Activated CD8-positive, alpha-beta memory T cell treated with anti-CD3 and anti-CD28 coated beads, Interleukin-2, amount 50 U/mL, for 24 hours (primary cell): Measurements from ENCODE around the gene NUBP1.
"Not testable (repeated sequence)": the region's sequence is repeated elsewhere in the genome, so short reads cannot be mapped to it uniquely, and the experiment has no call there.

Experiments used
- DNase-seq: peaks from one replicate; pipeline ENCODE4 v3.0.0-alpha.2; 2020; ENCODE audit errors: extremely low read depth

NUBP1 gene

DNA sequence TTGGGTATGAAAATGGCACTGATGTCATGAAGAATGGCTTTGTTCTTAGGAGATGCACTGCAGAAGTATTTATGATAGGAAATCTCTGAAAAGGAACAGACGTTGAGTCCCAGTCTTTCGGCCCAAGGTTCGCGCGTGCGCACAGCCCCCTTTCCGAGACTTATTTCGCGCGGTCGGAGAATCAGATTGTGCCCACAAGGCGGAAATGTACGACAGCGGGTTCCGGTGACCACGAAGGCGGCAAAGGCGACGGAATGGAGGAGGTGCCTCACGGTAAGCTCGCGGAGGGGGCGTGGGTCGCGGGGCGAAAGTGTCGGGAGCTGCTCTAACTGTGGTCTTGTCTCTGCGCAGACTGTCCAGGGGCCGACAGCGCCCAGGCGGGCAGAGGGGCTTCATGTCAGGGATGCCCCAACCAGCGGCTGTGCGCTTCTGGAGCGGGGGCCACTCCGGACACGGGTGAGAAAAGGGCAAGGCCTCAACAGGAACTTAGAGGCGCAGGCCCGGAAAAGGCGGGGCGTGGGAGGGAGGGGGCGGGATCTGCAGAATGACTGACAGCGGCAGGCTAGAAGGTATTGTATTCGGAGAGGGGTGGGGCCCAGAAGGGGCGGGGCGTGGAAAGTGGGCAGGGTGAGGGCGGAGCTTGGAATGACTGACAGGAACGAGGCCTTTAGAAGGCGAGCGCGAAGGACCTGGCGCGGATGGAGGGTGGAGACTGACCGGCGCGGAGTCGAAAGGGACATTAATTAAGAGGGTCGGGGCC lies at the start of gene NUBP1:
TSS of gene NUBP1 (plus strand) at position 233 of the 760 bp plus-strand sequence. CDS start at position 255, 22 bp downstream.
- DNase-seq: peak; percentile 99

GRCh38 chr16:10693889-10694288 lies 49.8 kb upstream of the NUBP1 start:
- no peak for DNase-seq

GRCh38 chr16:10694306-10694705 lies 49.3 kb upstream of the NUBP1 start:
- no peak for DNase-seq

- no peak for DNase-seq
Measured at GRCh38 chr16:10694830-10695229, 48.8 kb upstream of the NUBP1 start, which contains the start of gene TEKT5. Gene TEKT5 (minus strand): TSS chr16:10694930. CDS start chr16:10694873, 57 bp downstream.

GRCh38 chr16:10699756-10700155 lies 43.9 kb upstream of the NUBP1 start:
- no peak for DNase-seq

- DNase-seq: no peak
Measured at GRCh38 chr16:10708969-10709368, 34.7 kb upstream of the NUBP1 start.

DNA sequence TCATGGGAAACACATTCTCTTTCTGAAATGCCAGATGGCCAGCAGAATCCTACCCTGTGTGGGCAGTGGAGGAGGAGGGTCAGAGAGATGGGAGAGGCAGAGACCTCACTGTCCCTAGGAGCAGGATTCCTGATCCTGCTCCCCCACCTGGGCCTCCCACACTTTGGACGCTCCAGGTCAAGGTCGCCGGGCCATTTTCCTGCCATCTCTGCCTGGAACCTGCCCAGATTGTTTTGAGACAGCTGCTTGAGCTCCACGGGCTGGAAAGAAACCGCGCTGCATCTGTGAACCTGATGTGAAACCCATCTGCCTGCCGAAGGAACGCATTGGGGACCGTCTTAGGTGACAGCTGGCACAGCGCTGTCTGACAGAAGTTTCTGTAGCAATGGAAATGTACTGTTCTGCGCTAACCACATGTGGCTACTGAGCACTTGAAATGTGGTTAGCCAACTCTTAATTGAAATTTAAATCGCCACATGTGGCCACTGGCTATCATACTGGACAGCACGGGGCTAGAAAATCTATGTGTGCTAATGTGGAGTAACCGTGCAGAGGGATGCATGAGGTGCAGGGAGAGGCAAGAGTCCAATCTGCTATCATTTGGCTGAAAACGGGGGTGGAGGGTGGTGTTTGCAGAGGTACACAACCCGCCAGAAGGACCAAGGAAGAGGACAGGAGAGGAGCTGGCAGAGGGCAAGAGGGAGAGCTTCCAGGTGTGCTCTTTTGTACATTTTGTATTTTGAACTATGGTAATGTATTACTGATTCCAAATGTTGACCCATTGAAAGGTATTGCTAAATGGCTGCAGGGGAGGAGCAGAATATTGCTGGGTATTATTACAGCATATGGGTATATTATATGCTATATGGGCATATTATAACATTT lies 15.4 kb upstream of the NUBP1 start:
- DNase-seq: no peak

GRCh38 chr16:10729104-10730048 lies 14.3 kb upstream of the NUBP1 start:
- DNase-seq: no peak

DNA sequence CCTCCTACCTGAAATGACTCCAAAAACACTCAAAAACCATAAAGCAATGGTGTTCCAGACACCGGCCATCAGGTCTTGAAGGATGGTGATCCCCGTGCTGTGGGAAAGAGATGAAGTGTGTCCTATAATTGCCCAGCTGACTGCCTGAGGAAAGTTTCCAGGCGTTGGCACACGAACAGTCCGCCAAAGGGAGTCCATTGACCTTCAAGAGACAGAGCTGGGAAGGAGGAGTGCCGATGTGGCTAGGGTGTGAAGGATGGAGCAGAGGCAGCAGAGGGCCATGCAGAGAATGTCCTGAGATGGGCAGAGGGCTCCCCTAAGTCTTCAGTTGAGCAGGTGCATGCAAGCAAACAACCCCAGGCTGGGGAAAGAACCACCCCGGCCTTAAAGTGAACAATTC lies 11.9 kb upstream of the NUBP1 start:
- no peak for DNase-seq

DNA sequence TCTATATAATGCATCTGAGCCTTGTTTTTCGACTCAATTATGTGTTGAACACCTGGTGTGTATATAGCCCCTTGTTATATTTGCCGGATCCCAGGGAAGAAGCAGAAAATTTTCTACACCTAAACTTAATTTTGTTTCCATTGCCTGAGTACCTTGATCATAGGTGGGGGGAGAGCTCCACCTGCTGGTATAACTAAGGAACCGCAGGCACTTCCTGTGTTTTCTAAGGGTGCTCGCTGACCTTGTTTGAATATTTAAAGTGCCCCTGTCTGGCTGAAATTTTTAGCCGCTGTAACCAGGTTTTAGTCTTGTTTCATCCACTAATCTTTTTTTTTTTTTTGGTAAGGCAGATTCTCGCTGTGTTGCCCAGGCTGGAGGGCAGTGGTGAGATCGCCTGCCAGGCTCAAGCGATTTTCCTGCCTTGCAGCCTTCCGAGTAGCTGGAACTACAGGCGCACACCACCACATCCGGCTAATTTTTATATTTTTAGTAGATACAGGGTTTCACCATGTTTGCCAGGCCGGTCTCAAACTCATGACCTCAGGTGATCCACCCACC lies 6.5 kb upstream of the NUBP1 start:
- peak; percentile 28 for DNase-seq

DNA sequence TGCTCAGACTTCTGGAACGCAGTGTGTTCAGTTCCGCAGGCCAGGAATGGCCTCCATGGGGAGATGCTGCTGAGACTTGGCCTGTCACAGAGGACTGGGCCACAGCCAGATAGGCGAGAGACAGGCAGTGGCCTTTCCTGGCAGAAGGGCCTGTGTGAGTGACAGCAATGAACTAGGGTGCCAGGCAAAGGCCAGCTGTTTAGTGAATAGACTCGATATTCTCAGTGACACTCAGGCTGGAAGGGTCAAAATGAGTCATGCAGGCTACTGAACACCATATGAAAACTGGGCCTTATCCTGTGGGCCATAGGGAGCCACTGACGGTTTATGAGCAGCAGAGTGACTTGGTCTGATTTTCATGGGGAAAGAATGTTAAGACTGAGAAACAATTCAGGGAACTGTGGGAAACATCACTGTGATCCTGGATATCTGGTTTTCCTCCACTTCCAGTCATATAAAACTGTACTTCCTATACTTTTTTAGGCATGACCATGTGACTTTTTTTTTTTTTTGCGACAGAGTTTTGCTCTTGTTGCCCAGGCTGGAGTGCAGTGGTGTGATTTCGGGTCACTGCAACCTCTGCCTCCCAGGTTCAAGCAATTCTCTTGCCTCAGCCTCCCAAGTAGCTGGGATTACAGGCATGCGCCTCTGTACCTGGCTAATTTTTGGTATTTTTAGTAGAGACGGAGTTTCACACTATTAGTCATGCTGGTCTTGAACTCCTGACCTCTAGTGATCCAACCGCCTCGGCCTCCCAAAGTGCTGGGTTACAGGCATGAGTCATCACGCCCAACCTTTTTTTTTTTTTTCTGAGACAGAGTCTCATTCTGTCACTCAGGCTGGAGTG lies 5.2 kb upstream of the NUBP1 start:
- DNase-seq: peak; percentile 19

GRCh38 chr16:10740000-10740844 lies 3.4 kb upstream of the NUBP1 start:
- DNase-seq: no peak

DNA sequence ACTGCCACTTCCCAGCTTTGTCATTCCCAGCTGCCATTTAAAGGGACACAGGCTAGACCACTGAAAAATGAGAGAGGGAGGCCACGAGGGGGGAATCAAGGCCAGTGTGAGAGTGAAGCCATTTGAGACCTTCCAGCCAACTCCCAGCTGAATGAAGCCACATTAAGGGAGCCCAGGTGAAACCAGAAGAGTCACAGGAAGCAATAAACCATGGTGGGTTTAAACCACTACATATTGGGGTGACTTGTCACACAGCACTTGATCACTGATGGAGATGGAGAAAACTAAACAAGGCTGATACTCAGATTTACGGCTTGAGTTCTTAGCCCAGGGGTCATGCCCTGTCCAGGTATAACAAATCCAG lies 2.8 kb upstream of the NUBP1 start:
- no peak for DNase-seq

DNA sequence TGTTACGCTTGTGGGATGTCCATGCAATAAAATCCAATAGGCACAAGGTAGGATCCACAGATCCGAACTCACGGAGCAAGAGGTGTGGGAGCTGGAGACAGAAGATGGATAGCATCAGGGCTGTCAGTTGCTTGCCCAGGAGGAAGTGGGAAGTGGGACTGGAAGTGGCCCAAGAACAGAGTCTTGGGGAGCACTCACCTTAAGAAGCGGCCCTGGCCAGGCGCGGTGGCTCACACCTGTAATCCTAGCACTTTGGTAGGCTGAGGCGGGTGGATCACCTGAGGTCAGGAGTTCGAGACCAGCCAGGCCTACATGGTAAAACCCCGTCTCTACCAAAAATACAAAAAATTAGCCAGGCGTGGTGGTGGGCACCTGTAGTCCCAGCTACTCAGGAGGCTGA lies 2.4 kb upstream of the NUBP1 start:
- DNase-seq: not testable (repeated sequence)

GRCh38 chr16:10741844-10742243 lies 1.8 kb upstream of the NUBP1 start:
- DNase-seq: no peak

DNA sequence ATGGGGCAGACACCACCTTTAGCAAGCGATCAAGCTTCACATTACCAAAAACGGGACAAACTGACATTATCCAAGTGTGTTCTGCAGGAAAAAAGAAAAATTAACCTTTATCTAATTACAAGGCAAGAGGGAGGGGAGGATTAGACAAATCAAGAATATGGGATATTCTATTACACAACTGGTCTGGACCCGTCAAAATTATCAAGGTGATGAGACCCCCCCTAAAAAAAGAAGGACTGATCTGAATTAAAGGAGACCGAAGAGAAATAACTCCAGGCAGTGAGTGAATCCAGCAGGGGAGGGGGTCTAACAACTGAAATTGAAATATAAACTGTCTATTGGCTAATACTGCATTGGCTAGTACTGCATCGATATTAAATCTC lies 424 bp upstream of the NUBP1 start:
- DNase-seq: no peak

DNA sequence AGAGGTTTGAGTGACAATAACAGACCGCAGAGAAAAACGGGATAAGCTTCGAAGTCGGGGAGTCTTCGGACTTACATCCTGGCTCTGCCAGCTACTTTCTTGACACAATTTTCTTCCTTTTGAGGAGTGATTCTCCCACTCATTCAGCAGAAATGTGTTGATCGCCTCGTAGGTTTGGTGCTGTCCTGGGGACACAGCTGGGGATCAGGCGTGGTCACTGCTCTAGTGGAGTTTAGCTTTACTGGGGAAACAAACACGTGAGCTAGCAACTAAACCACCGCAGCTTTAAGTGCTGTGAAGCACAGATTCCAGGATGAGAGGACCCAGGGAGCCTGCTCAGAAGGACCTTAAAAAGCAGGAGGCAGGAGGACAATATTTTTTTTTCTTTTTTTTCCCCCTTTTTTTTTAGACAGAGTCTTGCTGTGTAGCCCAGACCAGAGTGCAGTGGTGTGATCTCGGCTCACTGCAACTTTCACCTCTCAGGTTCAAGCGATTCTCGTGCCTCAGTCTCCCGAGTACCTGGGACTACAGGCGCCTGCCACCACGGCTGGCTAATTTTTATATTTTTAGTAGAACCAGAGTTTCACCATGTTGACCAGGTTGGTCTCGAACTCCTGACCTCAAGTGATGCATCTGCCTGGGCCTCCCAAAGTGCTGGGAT lies 858 bp downstream of the NUBP1 start:
- DNase-seq: no peak

DNA sequence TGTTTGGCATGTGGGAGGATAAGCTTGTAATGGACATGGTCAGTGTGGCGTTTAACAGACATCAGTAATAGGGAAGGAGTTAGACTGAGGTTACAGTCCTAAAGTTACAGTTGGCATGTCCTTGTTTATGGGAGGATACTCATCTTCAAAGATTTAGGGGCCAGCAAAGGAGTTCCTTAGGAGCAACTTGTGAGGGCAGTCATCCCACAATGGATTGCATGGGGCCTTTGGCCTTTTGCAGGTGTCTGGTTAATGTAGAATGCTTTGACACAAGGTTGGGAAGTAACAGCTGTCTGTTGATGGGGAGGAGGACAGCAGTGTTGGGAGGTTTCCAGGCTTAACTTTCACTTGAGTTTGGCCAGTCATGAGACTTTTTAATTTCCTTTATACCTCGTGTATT lies 2.2 kb downstream of the NUBP1 start:
- no peak for DNase-seq

GRCh38 chr16:10750793-10751192 lies 7.2 kb downstream of the NUBP1 start:
- DNase-seq: no peak
